HG02678 (cell line): ENCODE data around the gene THPO.

Experiments used
- ATAC-seq: cut with Tn5 transposase; IDR thresholded peaks from one replicate; pipeline ENCODE4 v1.9.1; 2021; ENCODE audit warnings: mild to moderate bottlenecking, moderate library complexity; ENCODE audit not compliant: unreplicated experiment

Gene THPO

GRCh38 chr3:184335661-184336546 lies 42.1 kb downstream of the THPO start:
- peak; percentile 87 for ATAC-seq

- no peak for ATAC-seq
These were observed 42.7 kb downstream of the THPO start for GRCh38 chr3:184335291-184335660.

- ATAC-seq = no peak
These were observed 43.4 kb downstream of the THPO start for GRCh38 chr3:184334470-184335158.

GRCh38 chr3:184333700-184334099 lies 44.3 kb downstream of the THPO start:
- ATAC-seq = no peak

GRCh38 chr3:184333190-184333589 lies 44.8 kb downstream of the THPO start:
- ATAC-seq = no peak

- no peak for ATAC-seq
These were observed 45.5 kb downstream of the THPO start for GRCh38 chr3:184332370-184333090.

GRCh38 chr3:184328516-184328915 lies 49.5 kb downstream of the THPO start:
- ATAC-seq = no peak

- no peak for ATAC-seq
These were observed 50.8 kb downstream of the THPO start for GRCh38 chr3:184327171-184327570.

GRCh38 chr3:184325715-184326369 lies 52.2 kb downstream of the THPO start:
- no peak for ATAC-seq

GRCh38 chr3:184325269-184325668 lies 52.7 kb downstream of the THPO start:
- ATAC-seq = no peak

- no peak for ATAC-seq
These were observed 54.3 kb downstream of the THPO start for GRCh38 chr3:184323696-184324095.

GRCh38 chr3:184322731-184323487 lies 55.1 kb downstream of the THPO start:
- no peak for ATAC-seq
